Measurements from ENCODE around the gene C10orf120. TPM values are rescaled to one million over a fixed set of nuclear protein-coding genes. Genes with fewer than 3 reads are reported as not detected.

The C10orf120 gene
- total and polyA plus RNA-seq, 2 donors (not counting 3 experiments of a cell fraction or from before 2014, with no cell fraction given), result not detected

DNA sequence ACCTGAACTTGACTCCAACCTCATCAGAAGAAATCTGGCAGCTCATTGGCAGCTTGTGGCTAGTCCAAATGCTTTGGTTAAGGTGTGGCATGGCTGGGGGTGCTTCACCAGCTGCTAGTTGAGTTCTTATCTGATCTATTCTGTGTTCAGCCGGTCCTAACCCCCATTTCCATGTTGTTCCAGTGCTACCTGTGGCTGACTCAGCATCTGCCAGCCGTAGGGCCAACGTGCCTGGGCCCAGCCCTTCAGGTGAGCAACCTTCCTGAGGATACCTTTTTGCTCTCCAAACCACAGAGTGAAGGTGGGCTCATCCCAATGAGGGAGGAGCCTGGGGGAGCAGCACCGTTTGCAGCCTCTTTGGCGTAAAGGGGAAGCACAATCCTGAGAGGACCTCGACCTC lies 46.8 kb upstream of the C10orf120 start:
- CTCF ChIA-PET, result no interaction called here
- no TSS peak for BruUV-seq (replicated peaks)

More for the DNA sequence above, 46.8 kb upstream of the C10orf120 start:
- H4K20me1 ChIP-seq (replicated peaks; ENCODE audit: control insufficient read depth, extremely low read depth, insufficient read depth, low read length), result no peaks in the 10 kb centered on the region
- H3K4me3 ChIP-seq (replicated peaks in 1 of 3; ENCODE audit: insufficient read depth in 1 of 3, low read depth in 1 of 3, low read length in 3 of 3), result no peak overlapping the region
- no peaks in the 10 kb centered on the region for H3K36me3 ChIP-seq (ENCODE audit: control insufficient read depth in 2 of 2, extremely low read depth in 1 of 2, insufficient read depth in 2 of 2, low read length in 2 of 2)
- DNase-seq (ENCODE audit: low read depth, low spot score) (no peak), FAIRE-seq (no peak)
- no peak overlapping the region for H2AFZ ChIP-seq (ENCODE audit: low read depth, low read length)
- H3K9ac ChIP-seq (replicated peaks; ENCODE audit: extremely low read depth, insufficient read depth, low read length), result no peak overlapping the region
- no peaks in the 10 kb centered on the region for H3K9me3 ChIP-seq (replicated peaks; ENCODE audit: control insufficient read depth, insufficient read depth, low read length)
- no peak overlapping the region for H3K4me2 ChIP-seq (ENCODE audit: insufficient read depth, low read length)
- no peaks in the 10 kb centered on the region for H3K4me1 ChIP-seq (ENCODE audit: control insufficient read depth, extremely low read depth, insufficient read depth, low read length)
- no peak for TF ChIP-seq POLR2A (IDR thresholded peaks at IDR 0.05; ENCODE audit: low read depth, low read length)
- no peak for TF ChIP-seq FOS (IDR thresholded peaks at IDR 0.05; ENCODE audit: borderline replicate concordance, insufficient read depth, low read length)
- no peak for TF ChIP-seq GATA2 (IDR thresholded peaks at IDR 0.05; ENCODE audit: insufficient read depth, insufficient read length, low read depth, low read length)
- no peak for TF ChIP-seq JUN (IDR thresholded peaks at IDR 0.05; ENCODE audit: borderline replicate concordance, insufficient read depth, insufficient read length, low read depth)
- TF ChIP-seq MYC (IDR thresholded peaks at IDR 0.05; ENCODE audit: low read depth, low read length), result no peak
- TF ChIP-seq, protein P1, sequence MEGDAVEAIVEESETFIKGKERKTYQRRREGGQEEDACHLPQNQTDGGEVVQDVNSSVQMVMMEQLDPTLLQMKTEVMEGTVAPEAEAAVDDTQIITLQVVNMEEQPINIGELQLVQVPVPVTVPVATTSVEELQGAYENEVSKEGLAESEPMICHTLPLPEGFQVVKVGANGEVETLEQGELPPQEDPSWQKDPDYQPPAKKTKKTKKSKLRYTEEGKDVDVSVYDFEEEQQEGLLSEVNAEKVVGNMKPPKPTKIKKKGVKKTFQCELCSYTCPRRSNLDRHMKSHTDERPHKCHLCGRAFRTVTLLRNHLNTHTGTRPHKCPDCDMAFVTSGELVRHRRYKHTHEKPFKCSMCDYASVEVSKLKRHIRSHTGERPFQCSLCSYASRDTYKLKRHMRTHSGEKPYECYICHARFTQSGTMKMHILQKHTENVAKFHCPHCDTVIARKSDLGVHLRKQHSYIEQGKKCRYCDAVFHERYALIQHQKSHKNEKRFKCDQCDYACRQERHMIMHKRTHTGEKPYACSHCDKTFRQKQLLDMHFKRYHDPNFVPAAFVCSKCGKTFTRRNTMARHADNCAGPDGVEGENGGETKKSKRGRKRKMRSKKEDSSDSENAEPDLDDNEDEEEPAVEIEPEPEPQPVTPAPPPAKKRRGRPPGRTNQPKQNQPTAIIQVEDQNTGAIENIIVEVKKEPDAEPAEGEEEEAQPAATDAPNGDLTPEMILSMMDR (IDR thresholded peaks at IDR 0.05; ENCODE audit: extremely low read depth in 1 of 2, insufficient read depth in 1 of 2, low read depth in 1 of 2, low read length in 2 of 2), result no peak
- no peak for TF ChIP-seq POLR2AphosphoS5 (IDR thresholded peaks at IDR 0.05; ENCODE audit: insufficient read depth, low read depth, low read length)
- TF ChIP-seq EZH2 (IDR thresholded peaks at IDR 0.05; ENCODE audit: borderline replicate concordance, low read depth, low read length, severe bottlenecking), result no peak
- TF ChIP-seq, protein P2, sequence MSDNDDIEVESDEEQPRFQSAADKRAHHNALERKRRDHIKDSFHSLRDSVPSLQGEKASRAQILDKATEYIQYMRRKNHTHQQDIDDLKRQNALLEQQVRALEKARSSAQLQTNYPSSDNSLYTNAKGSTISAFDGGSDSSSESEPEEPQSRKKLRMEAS (IDR thresholded peaks at IDR 0.05; ENCODE audit: insufficient read depth, insufficient read length), result no peak
- intact Hi-C loops (cut with micrococcal nuclease) (no loop called here), dilution Hi-C loops (cut with MboI; ENCODE audit: extremely low pct_ligation_motif_present, low sequenced_read_pairs) (no loop called here)
- H3K9me1 ChIP-seq (replicated peaks; ENCODE audit: control insufficient read depth, extremely low read depth, insufficient read depth, low read length), result no peaks in the 10 kb centered on the region
- no peaks in the 10 kb centered on the region for H3K27me3 ChIP-seq (ENCODE audit: control insufficient read depth in 2 of 2, insufficient read depth in 2 of 2, low read length in 2 of 2)
- H3K27ac ChIP-seq (ENCODE audit: insufficient read depth, low read depth, low read length), result no peak overlapping the region
- POLR2A ChIA-PET, result no interaction called here
- H3K79me2 ChIP-seq (ENCODE audit: control insufficient read depth, insufficient read depth, low read length), result no peaks in the 10 kb centered on the region
